ENCODE results near the gene SEC14L3. TPM values are rescaled to one million over a fixed set of nuclear protein-coding genes. Genes with fewer than 3 reads are reported as not detected.

Gene SEC14L3
- total RNA-seq, 4 donors from 2014 or later = not detected

GRCh38 chr22:30485362-30485988 lies 13.7 kb upstream of the SEC14L3 start:
- Histone ChIP-seq H3K4me1 (peaks cover 0 to 7% (median 2%) of the 10 kb centered on the region in 4 donors), H3K9me3 (no peaks in the 10 kb centered on the region), H3K4me3 (no peak overlapping the region), H3K27me3 (peaks cover 0 to 18% (median 0%) of the 10 kb centered on the region in 4 donors), H3K36me3 (no peaks in the 10 kb centered on the region), H3K27ac (replicated peaks in 1 of 4) (no peak overlapping the region)
- WGBS = 31% methylated on average over 18 of the region's 18 CpGs
- DNase-seq (ENCODE audit: extremely low spot score) = no peak
- intact Hi-C loops (cut with DNase I) = loop anchor here (2.0 to 10.0 kb wide), 3 partner anchors 93 to 381 kb away; partner anchors contain the start of gene OSM
- TF ChIP-seq POLR2A (IDR thresholded peaks at IDR 0.05; ENCODE audit: low read depth) (no peak), EP300 (IDR thresholded peaks at IDR 0.05) (no peak), POLR2AphosphoS5 (IDR thresholded peaks at IDR 0.05) (peak in 1 of 2 donors; percentile 14)
- TF ChIP-seq, protein P1, sequence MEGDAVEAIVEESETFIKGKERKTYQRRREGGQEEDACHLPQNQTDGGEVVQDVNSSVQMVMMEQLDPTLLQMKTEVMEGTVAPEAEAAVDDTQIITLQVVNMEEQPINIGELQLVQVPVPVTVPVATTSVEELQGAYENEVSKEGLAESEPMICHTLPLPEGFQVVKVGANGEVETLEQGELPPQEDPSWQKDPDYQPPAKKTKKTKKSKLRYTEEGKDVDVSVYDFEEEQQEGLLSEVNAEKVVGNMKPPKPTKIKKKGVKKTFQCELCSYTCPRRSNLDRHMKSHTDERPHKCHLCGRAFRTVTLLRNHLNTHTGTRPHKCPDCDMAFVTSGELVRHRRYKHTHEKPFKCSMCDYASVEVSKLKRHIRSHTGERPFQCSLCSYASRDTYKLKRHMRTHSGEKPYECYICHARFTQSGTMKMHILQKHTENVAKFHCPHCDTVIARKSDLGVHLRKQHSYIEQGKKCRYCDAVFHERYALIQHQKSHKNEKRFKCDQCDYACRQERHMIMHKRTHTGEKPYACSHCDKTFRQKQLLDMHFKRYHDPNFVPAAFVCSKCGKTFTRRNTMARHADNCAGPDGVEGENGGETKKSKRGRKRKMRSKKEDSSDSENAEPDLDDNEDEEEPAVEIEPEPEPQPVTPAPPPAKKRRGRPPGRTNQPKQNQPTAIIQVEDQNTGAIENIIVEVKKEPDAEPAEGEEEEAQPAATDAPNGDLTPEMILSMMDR (IDR thresholded peaks at IDR 0.05) = peak in 2 of 3 experiments; percentile 90 to 96

DNA sequence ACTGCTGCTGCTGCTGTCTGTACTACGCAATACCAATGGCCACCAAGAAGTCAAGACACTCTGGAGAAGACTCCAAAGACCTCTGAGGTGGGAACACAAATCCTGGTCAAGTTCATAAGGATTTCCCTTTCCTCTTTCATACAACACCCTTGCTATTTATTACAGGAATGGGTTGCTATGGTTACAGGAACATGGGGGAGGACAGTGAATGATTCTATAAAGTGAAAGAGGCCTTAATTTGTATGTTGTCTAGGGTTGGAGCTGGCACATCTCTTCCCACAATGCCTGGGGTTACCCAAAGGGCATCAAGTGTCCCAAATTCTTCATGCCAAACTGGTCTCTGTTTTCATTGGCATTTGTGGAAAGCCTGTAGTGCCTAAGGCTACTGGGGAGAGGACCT lies 11.4 kb upstream of the SEC14L3 start:
- Histone ChIP-seq H3K4me1 (peaks cover 0 to 7% (median 2%) of the 10 kb centered on the region in 4 donors), H3K27ac (replicated peaks in 1 of 4) (no peak overlapping the region), H3K9me3 (no peaks in the 10 kb centered on the region), H3K27me3 (peaks cover 0 to 4% (median 0%) of the 10 kb centered on the region in 4 donors), H3K36me3 (no peaks in the 10 kb centered on the region), H3K4me3 (no peak overlapping the region)
- TF ChIP-seq, protein P1 (IDR thresholded peaks at IDR 0.05) = no peak
- TF ChIP-seq EP300 (IDR thresholded peaks at IDR 0.05) = no peak
- TF ChIP-seq POLR2AphosphoS5 (IDR thresholded peaks at IDR 0.05) = no peak
- no peak for TF ChIP-seq POLR2A (IDR thresholded peaks at IDR 0.05; ENCODE audit: low read depth)
- 89% methylated on average over 1 of the region's 1 CpG for WGBS
- DNase-seq (ENCODE audit: extremely low spot score) = no peak
- intact Hi-C loops (cut with DNase I) = loop anchor here (10.0 kb wide), 2 partner anchors 218 to 378 kb away; partner anchors contain the start of gene OSM

DNA sequence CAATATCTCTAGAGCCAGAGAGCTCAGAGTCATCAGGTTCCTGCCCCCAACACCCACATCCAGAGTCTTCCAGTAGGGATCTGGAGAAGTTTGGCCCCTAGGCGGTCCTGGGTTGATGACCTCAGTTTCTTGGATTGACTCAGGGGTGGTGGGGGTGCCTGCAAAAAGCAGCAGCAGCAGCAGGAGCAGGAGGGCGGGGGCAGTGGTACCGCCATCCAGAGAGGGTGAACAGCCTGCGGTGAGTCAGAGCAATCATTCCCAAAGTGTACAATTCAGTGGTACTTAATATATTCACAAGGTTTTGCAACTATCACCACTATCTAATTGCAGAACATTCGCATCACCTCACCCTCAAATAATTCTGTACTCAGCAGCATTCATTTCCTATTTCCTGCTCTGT lies 9.9 kb upstream of the SEC14L3 start:
- intact Hi-C loops (cut with DNase I) = loop anchor here (10.0 kb wide), 2 partner anchors 217 to 377 kb away; partner anchors contain the start of gene OSM
- WGBS = 88% methylated on average over 4 of the region's 5 CpGs

GRCh38 chr22:30479981-30480380 lies 8.2 kb upstream of the SEC14L3 start:
- no peaks in the 10 kb centered on the region for H3K9me3 ChIP-seq
- 78% methylated on average over 2 of the region's 2 CpGs for WGBS
- H3K4me3 ChIP-seq = no peak overlapping the region
- DNase-seq (ENCODE audit: extremely low spot score) = no peak
- intact Hi-C loops (cut with DNase I) = loop anchor here (10.0 kb wide), 2 partner anchors 215 to 375 kb away; partner anchors contain the start of gene OSM
- TF ChIP-seq EP300 (IDR thresholded peaks at IDR 0.05) (no peak), POLR2AphosphoS5 (IDR thresholded peaks at IDR 0.05) (no peak), POLR2A (IDR thresholded peaks at IDR 0.05; ENCODE audit: low read depth) (no peak)
- TF ChIP-seq, protein P1 (IDR thresholded peaks at IDR 0.05) = no peak
- H3K4me1 ChIP-seq = no peaks in the 10 kb centered on the region
- H3K27ac ChIP-seq (replicated peaks in 1 of 4) = no peak overlapping the region
- H3K27me3 ChIP-seq = peaks cover 0 to 6% (median 0%) of the 10 kb centered on the region in 4 donors
- H3K36me3 ChIP-seq = no peaks in the 10 kb centered on the region

More for the DNA sequence above, 9.9 kb upstream of the SEC14L3 start:
- no peak for DNase-seq (ENCODE audit: extremely low spot score)
- TF ChIP-seq POLR2AphosphoS5 (IDR thresholded peaks at IDR 0.05) = no peak
- TF ChIP-seq POLR2A (IDR thresholded peaks at IDR 0.05; ENCODE audit: low read depth) = no peak
- no peak for TF ChIP-seq EP300 (IDR thresholded peaks at IDR 0.05)
- TF ChIP-seq, protein P1 (IDR thresholded peaks at IDR 0.05) = no peak
- Histone ChIP-seq H3K36me3 (no peaks in the 10 kb centered on the region), H3K4me3 (no peak overlapping the region), H3K27ac (replicated peaks in 1 of 4) (no peak overlapping the region), H3K4me1 (peaks cover 0 to 7% (median 2%) of the 10 kb centered on the region in 4 donors), H3K9me3 (no peaks in the 10 kb centered on the region), H3K27me3 (peaks cover 0 to 6% (median 0%) of the 10 kb centered on the region in 4 donors)
